CD14-positive monocyte (primary cell): Measurements from ENCODE around the gene FLII. TPM values are rescaled to one million over a fixed set of nuclear protein-coding genes. Genes with fewer than 3 reads are reported as not detected.

Source experiments
- DNase-seq, 3 donors: peaks; one replicate each; pipeline ENCODE4 v3.0.0-alpha.2; 2011 to 2022
- H2AFZ ChIP-seq: 2 replicates; pipeline ENCODE4 v1.6.0; 2012; ENCODE audit warnings: mild to moderate bottlenecking, low read depth, low read length, inconsistent platforms; ENCODE audit not compliant: insufficient read depth, poor library complexity, severe bottlenecking
- H3K27ac ChIP-seq, 2 donors: 1 replicate in 1 of 2; 2 replicates in 1 of 2; pipeline ENCODE4 v1.5.1; 2012 to 2013; ENCODE audit warnings: low read length in 2 of 2, control low read depth in 1 of 2, inconsistent platforms in 1 of 2, low read depth in 1 of 2, mild to moderate bottlenecking in 1 of 2
- H3K27me3 ChIP-seq, 2 donors: one replicate each; pipeline versions ENCODE4 v1.6.0 to v1.6.1; 2011 to 2013; ENCODE audit warnings: low read length in 2 of 2; ENCODE audit not compliant: control insufficient read depth in 2 of 2, insufficient read depth in 2 of 2
- H3K36me3 ChIP-seq, 2 donors: replicated peaks in 1 of 2; 1 replicate in 1 of 2; 2 replicates in 1 of 2; pipeline versions ENCODE4 v1.5.1 to v1.6.1; 2012 to 2013; ENCODE audit warnings: low read length in 2 of 2, control low read depth in 1 of 2, inconsistent platforms in 1 of 2, mild to moderate bottlenecking in 1 of 2; ENCODE audit not compliant: insufficient read depth in 2 of 2, control insufficient read depth in 1 of 2
- H3K4me1 ChIP-seq, 2 donors: 1 replicate in 1 of 2; 2 replicates in 1 of 2; pipeline versions ENCODE4 v1.5.1 to v1.6.1; 2012 to 2013; ENCODE audit warnings: low read length in 2 of 2, control low read depth in 1 of 2, inconsistent platforms in 1 of 2, mild to moderate bottlenecking in 1 of 2, moderate library complexity in 1 of 2; ENCODE audit not compliant: insufficient read depth in 2 of 2, control insufficient read depth in 1 of 2
- H3K4me2 ChIP-seq: replicated peaks from 2 replicates; pipeline ENCODE3; 2012; ENCODE audit warnings: low read length, moderate library complexity, mild to moderate bottlenecking; ENCODE audit not compliant: poor library complexity, severe bottlenecking; ENCODE audit errors: extremely low read depth
- H3K4me3 ChIP-seq, 3 experiments: fragments of 200-600 bp in 1 of 3; sonication (generic) in 1 of 3; replicated peaks in 1 of 3; 1 replicate in 2 of 3; 2 replicates in 1 of 3; pipeline ENCODE4 v1.5.1; 2011 to 2013; ENCODE audit warnings: low read length in 3 of 3, mild to moderate bottlenecking in 3 of 3, control low read depth in 2 of 3, low read depth in 2 of 3, inconsistent platforms in 1 of 3, moderate library complexity in 1 of 3
- H3K79me2 ChIP-seq: 2 replicates; pipeline ENCODE4 v1.6.0; 2012; ENCODE audit warnings: mild to moderate bottlenecking, control low read depth, inconsistent platforms, low read length, moderate library complexity; ENCODE audit not compliant: insufficient read depth
- H3K9ac ChIP-seq: 2 replicates; pipeline ENCODE4 v1.6.0; 2017; ENCODE audit warnings: low read length, mild to moderate bottlenecking; ENCODE audit not compliant: insufficient read depth, poor library complexity, severe bottlenecking
- H3K9me3 ChIP-seq, 2 donors: replicated peaks in 1 of 2; 1 replicate in 1 of 2; 2 replicates in 1 of 2; pipeline versions ENCODE4 v1.5.1 to v1.6.1; 2012 to 2013; ENCODE audit warnings: low read length in 2 of 2, control low read depth in 1 of 2; ENCODE audit not compliant: control insufficient read depth in 1 of 2, insufficient read depth in 1 of 2
- H4K20me1 ChIP-seq: 2 replicates; pipeline ENCODE4 v1.6.0; 2012; ENCODE audit warnings: mild to moderate bottlenecking, low read length, control low read depth, moderate library complexity; ENCODE audit not compliant: insufficient read depth
- H3K27ac Mint-ChIP-seq, 7 donors: one replicate each; pipeline ENCODE4 v1.8.0; 2020; ENCODE audit warnings: mild to moderate bottlenecking in 7 of 7, mixed read lengths in 7 of 7, moderate library complexity in 6 of 7, inconsistent platforms in 2 of 7
- H3K27me3 Mint-ChIP-seq, 3 donors: one replicate each; pipeline ENCODE4 v1.8.0; 2021 to 2022; ENCODE audit warnings: low read depth in 3 of 3, mild to moderate bottlenecking in 3 of 3, mixed read lengths in 3 of 3, moderate library complexity in 3 of 3, inconsistent platforms in 1 of 3
- H3K36me3 Mint-ChIP-seq, 2 donors: one replicate each; pipeline ENCODE4 v1.8.0; 2020; ENCODE audit warnings: mixed read lengths in 2 of 2, inconsistent platforms in 1 of 2, mild to moderate bottlenecking in 1 of 2
- H3K4me1 Mint-ChIP-seq: one replicate; pipeline ENCODE4 v1.8.0; 2020; ENCODE audit warnings: mild to moderate bottlenecking, mixed read lengths
- H3K4me3 Mint-ChIP-seq, 2 donors: one replicate each; pipeline ENCODE4 v1.8.0; 2020; ENCODE audit warnings: mild to moderate bottlenecking in 2 of 2, mixed read lengths in 2 of 2, moderate library complexity in 1 of 2
- H3K9me3 Mint-ChIP-seq, 7 donors: one replicate each; pipeline ENCODE4 v1.8.0; 2020 to 2022; ENCODE audit warnings: mixed read lengths in 7 of 7, mild to moderate bottlenecking in 6 of 7, moderate library complexity in 6 of 7, inconsistent platforms in 2 of 7
- WGBS: methylation state at CpG from one replicate; pipeline ENCODE4 v1.1.5; 2013; ENCODE audit warnings: missing lambda C conversion rate; ENCODE audit not compliant: insufficient coverage; 5-methylcytosine and 5-hydroxymethylcytosine counted together
- intact Hi-C, 2 donors: fragments of 100-400 bp; cut with micrococcal nuclease; formaldehyde crosslinking; loops; one replicate each; pipeline versions ENCODE4 v1.15.0 to v1.15.1; 2023
- polyA plus RNA-seq, 3 donors: library from polyadenylated mRNA; depleted of rRNA in 1 of 3; unstranded in 2 of 3; stranded (reverse) in 1 of 3; fragments of 300-500 nt in 2 of 3; fragments of >200 nt in 1 of 3; fragmentation: Illumina TruSeq in 2 of 3; gene quantifications; 1 replicate in 2 of 3; 2 replicates in 1 of 3; pipeline ENCODE4 v1.2.3, GENCODE V29; 2012 to 2021
- TF ChIP-seq, protein P1 (sequence below): fragments of 200-600 bp; IDR thresholded peaks from one replicate; pipeline ENCODE4 v1.8.0; 2022; ENCODE audit warnings: antibody characterized with exemption, mild to moderate bottlenecking

The FLII gene
- polyA plus RNA-seq, 3 donors, result 145 to 724 (median 227) TPM

DNA sequence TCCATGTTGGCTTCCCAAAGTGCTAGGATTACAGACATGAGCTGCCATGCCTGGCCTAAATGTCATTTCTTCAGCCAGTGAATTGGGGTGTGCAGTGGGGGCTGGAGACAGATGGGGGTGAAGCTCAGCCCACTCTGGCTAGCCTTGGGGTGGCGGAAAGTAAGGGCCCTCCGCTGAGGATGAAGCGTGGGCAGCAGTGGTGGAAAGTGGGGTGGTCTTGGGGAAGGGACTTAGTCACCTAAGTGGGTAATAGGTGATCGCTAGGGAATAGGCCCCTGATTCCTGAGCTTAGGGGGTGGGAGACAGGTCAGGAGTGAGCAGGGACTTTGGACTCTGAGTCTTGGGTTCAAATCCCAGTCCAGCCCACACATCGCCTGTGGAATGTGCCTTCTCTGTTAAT is 30.9 kb downstream of the FLII start:
- Histone ChIP-seq H3K36me3 (peaks cover under 1 to 3% of the 10 kb centered on the region in 2 donors), H3K9me3 (no peaks in the 10 kb centered on the region), H3K79me2 (no peaks in the 10 kb centered on the region), H3K27ac (no peak overlapping the region), H2AFZ (no peak overlapping the region), H4K20me1 (peaks cover 3% of the 10 kb centered on the region), H3K4me1 (peaks cover 13 to 17% of the 10 kb centered on the region in 2 donors), H3K27me3 (no peaks in the 10 kb centered on the region), H3K9ac (no peak overlapping the region), H3K4me2 (no peak overlapping the region), H3K4me3 (no peak overlapping the region)
- peaks cover 4 to 8% of the 10 kb centered on the region in 2 donors for H3K36me3 Mint-ChIP-seq
- intact Hi-C loops, result no loop called here
- no peak overlapping the region for H3K27ac Mint-ChIP-seq
- H3K27me3 Mint-ChIP-seq, result peaks cover 3 to 7% (median 5%) of the 10 kb centered on the region in 3 donors
- H3K9me3 Mint-ChIP-seq, result peaks cover 0 to 2% (median 0%) of the 10 kb centered on the region in 7 donors
- H3K4me1 Mint-ChIP-seq, result peaks cover 23% of the 10 kb centered on the region
- TF ChIP-seq, protein P1, sequence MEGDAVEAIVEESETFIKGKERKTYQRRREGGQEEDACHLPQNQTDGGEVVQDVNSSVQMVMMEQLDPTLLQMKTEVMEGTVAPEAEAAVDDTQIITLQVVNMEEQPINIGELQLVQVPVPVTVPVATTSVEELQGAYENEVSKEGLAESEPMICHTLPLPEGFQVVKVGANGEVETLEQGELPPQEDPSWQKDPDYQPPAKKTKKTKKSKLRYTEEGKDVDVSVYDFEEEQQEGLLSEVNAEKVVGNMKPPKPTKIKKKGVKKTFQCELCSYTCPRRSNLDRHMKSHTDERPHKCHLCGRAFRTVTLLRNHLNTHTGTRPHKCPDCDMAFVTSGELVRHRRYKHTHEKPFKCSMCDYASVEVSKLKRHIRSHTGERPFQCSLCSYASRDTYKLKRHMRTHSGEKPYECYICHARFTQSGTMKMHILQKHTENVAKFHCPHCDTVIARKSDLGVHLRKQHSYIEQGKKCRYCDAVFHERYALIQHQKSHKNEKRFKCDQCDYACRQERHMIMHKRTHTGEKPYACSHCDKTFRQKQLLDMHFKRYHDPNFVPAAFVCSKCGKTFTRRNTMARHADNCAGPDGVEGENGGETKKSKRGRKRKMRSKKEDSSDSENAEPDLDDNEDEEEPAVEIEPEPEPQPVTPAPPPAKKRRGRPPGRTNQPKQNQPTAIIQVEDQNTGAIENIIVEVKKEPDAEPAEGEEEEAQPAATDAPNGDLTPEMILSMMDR, result no peak
- WGBS, result 96% methylated on average over 4 of the region's 5 CpGs
- DNase-seq, result no peak
- H3K4me3 Mint-ChIP-seq, result no peak overlapping the region

DNA sequence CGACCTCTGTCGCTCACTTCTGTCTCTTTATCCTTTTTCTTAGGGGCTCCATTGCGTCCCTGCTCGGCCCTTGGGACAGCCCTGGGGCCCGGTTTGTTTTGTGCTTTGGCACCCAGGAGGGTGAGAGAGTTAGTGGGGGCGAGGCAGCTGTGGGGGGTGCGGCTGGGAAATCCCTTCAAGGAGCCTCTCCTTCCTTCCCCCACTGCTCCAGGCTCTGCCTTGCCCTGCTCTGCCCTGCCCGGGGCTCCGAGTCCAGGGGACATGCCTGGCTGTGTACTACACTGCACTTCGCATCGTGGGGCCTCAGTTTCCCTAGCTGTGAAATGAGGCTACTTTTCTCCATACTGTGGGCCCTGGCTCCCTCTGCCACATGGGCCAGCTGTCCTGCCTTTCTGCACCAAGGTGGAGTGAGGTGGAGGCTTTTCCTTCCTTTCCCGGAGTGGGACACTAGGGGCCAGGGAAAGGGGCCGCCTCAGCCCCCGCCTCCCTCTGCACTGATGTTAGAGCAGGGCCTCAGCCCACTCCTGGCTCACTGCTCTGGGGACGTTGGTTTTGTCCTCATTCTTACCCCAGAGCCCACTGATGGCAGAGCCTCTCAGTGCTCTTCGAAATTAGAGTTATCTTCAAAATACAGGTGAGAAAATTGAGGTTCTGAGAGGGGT is 32.1 kb downstream of the FLII start:
- no peaks in the 10 kb centered on the region for H3K79me2 ChIP-seq

More for the DNA sequence above, 32.1 kb downstream of the FLII start:
- Histone ChIP-seq H4K20me1 (peaks cover 3% of the 10 kb centered on the region), H3K36me3 (no peaks in the 10 kb centered on the region), H3K9me3 (no peaks in the 10 kb centered on the region), H3K4me1 (peaks cover 13 to 17% of the 10 kb centered on the region in 2 donors), H3K4me2 (peak overlapping the region; percentile 92), H3K9ac (peak overlapping the region; percentile 65), H3K27ac (peak overlapping the region in 1 of 2 donors; percentile 53), H3K4me3 (peak overlapping the region; percentile 47 to 86 (median 64)), H2AFZ (peak overlapping the region; percentile 92), H3K27me3 (no peaks in the 10 kb centered on the region)
- H3K27me3 Mint-ChIP-seq, result peaks cover 3 to 9% (median 5%) of the 10 kb centered on the region in 3 donors
- H3K27ac Mint-ChIP-seq, result peak overlapping the region in 6 of 7 donors; percentile 6 to 93 (median 68)
- H3K4me1 Mint-ChIP-seq, result peaks cover 23% of the 10 kb centered on the region
- no peak for DNase-seq
- H3K9me3 Mint-ChIP-seq, result peaks cover 0 to 2% (median 0%) of the 10 kb centered on the region in 7 donors
- peak overlapping the region; percentile 91 to 99 for H3K4me3 Mint-ChIP-seq
- TF ChIP-seq, protein P1, result no peak
- H3K36me3 Mint-ChIP-seq, result no peaks in the 10 kb centered on the region
- 37% methylated on average over 6 of the region's 16 CpGs for WGBS
- intact Hi-C loops, result no loop called here
